Ectodermal cell (in vitro differentiated cells): ENCODE measurements around the gene CLEC2A.

ENCODE experiments used
- H3K27ac ChIP-seq: 2 replicates; pipeline ENCODE4 v1.7.0; 2013; ENCODE audit warnings: mild to moderate bottlenecking, low read depth, low read length; ENCODE audit not compliant: insufficient read depth, poor library complexity, severe bottlenecking
- H3K27me3 ChIP-seq: 2 replicates; pipeline ENCODE4 v1.7.0; 2013; ENCODE audit warnings: mild to moderate bottlenecking, low read length; ENCODE audit not compliant: insufficient read depth, control insufficient read depth, poor library complexity, severe bottlenecking
- H3K36me3 ChIP-seq: one replicate; pipeline ENCODE4 v1.7.0; 2013; ENCODE audit warnings: low read length; ENCODE audit not compliant: control insufficient read depth, insufficient read depth
- H3K4me1 ChIP-seq: one replicate; pipeline ENCODE4 v1.7.0; 2013; ENCODE audit warnings: low read length; ENCODE audit not compliant: control insufficient read depth, insufficient read depth
- H3K4me3 ChIP-seq: 2 replicates; pipeline ENCODE4 v1.7.0; 2013; ENCODE audit warnings: low read depth, low read length, control low read depth; ENCODE audit not compliant: insufficient read depth
- H3K9me3 ChIP-seq: 2 replicates; pipeline ENCODE4 v1.7.0; 2013; ENCODE audit warnings: mild to moderate bottlenecking, low read length, moderate library complexity; ENCODE audit not compliant: control insufficient read depth
- WGBS, 2 experiments: methylation state at CpG; one replicate each; pipeline ENCODE4 v1.1.7; 2013; ENCODE audit warnings: missing lambda C conversion rate in 2 of 2; 5-methylcytosine and 5-hydroxymethylcytosine counted together

Gene CLEC2A

GRCh38 chr12:9868951-9869306, 63.2 kb downstream of the CLEC2A start:
- WGBS, 2 experiments, result 84% methylated on average over 4 of the region's 4 CpGs
- Histone ChIP-seq H3K9me3 (no peaks in the 10 kb centered on the region), H3K4me1 (no peaks in the 10 kb centered on the region), H3K4me3 (no peak overlapping the region), H3K27me3 (no peaks in the 10 kb centered on the region), H3K36me3 (no peaks in the 10 kb centered on the region), H3K27ac (no peak overlapping the region)

- Histone ChIP-seq H3K27me3 (no peaks in the 10 kb centered on the region), H3K27ac (no peak overlapping the region), H3K36me3 (no peaks in the 10 kb centered on the region), H3K9me3 (no peaks in the 10 kb centered on the region), H3K4me1 (no peaks in the 10 kb centered on the region), H3K4me3 (no peak overlapping the region)
- WGBS, 2 experiments, result 96 to 100% methylated on average over 5 to 7 of the region's 11 CpGs
Measured at GRCh38 chr12:9868311-9868801, 63.8 kb downstream of the CLEC2A start.

GRCh38 chr12:9867531-9867930, 64.6 kb downstream of the CLEC2A start:
- Histone ChIP-seq H3K9me3 (no peaks in the 10 kb centered on the region), H3K27ac (no peak overlapping the region), H3K4me3 (no peak overlapping the region), H3K36me3 (no peaks in the 10 kb centered on the region), H3K4me1 (no peaks in the 10 kb centered on the region), H3K27me3 (no peaks in the 10 kb centered on the region)
- WGBS, 2 experiments, result 87 to 97% methylated on average over 3 of the region's 4 CpGs

- H3K36me3 ChIP-seq, result no peaks in the 10 kb centered on the region
- H3K9me3 ChIP-seq, result no peaks in the 10 kb centered on the region
- 92 to 96% methylated on average over 4 of the region's 4 CpGs for WGBS, 2 experiments
- H3K27me3 ChIP-seq, result no peaks in the 10 kb centered on the region
- H3K27ac ChIP-seq, result no peak overlapping the region
- no peaks in the 10 kb centered on the region for H3K4me1 ChIP-seq
- H3K4me3 ChIP-seq, result no peak overlapping the region
Measured at GRCh38 chr12:9866860-9867269, 65.3 kb downstream of the CLEC2A start.

- WGBS, 2 experiments, result 77 to 86% methylated on average over 3 of the region's 4 CpGs
Measured at GRCh38 chr12:9864913-9865675, 67.1 kb downstream of the CLEC2A start.

More at GRCh38 chr12:9864913-9865675, 67.1 kb downstream of the CLEC2A start:
- Histone ChIP-seq H3K4me3 (no peak overlapping the region), H3K27ac (no peak overlapping the region), H3K27me3 (no peaks in the 10 kb centered on the region), H3K4me1 (no peaks in the 10 kb centered on the region), H3K9me3 (no peaks in the 10 kb centered on the region), H3K36me3 (no peaks in the 10 kb centered on the region)
